SK-N-SH treated with all-trans-retinoic acid at 6 μM for 48 hours (cell line): ENCODE data around the gene RPL19.

ENCODE experiments used
- ARNTL ChIP-seq: fragments of 450-650 bp; formaldehyde crosslinking; IDR thresholded peaks from 2 replicates; pipeline ENCODE4 v1.5.0; 2020; ENCODE audit warnings: low read depth, mild to moderate bottlenecking, moderate library complexity, borderline replicate concordance
- BACH2 ChIP-seq: fragments of 250-450 bp; sonication (Bioruptor Pico); IDR thresholded peaks from 2 replicates; pipeline ENCODE4 v1.9.0; 2021; ENCODE audit warnings: mild to moderate bottlenecking, borderline replicate concordance
- PATZ1 ChIP-seq: fragments of 250-450 bp; sonication (Bioruptor Pico); IDR thresholded peaks from 2 replicates; pipeline ENCODE4 v1.8.0; 2020; ENCODE audit warnings: mild to moderate bottlenecking, moderate library complexity, borderline replicate concordance
- SNAI2 ChIP-seq: fragments of 250-450 bp; sonication (Bioruptor Pico); IDR thresholded peaks from 2 replicates; pipeline ENCODE4 v1.5.0; 2020; ENCODE audit warnings: mild to moderate bottlenecking, moderate library complexity
- ZC3H10 ChIP-seq: fragments of 250-450 bp; sonication (Bioruptor Pico); IDR thresholded peaks from 2 replicates; pipeline ENCODE4 v1.5.1; 2021; ENCODE audit warnings: mild to moderate bottlenecking, moderate library complexity

GRCh38 chr17:39252788-39253460 lies 52.8 kb downstream of the RPL19 start:
- TF ChIP-seq ARNTL (no peak), SNAI2 (CRISPR knock-in tag) (no peak), BACH2 (CRISPR knock-in tag) (no peak), ZC3H10 (no peak), PATZ1 (CRISPR knock-in tag) (no peak)
